OCI-LY7 (cell line): ENCODE data around the gene CTBP2. TPM values are rescaled to one million over a fixed set of nuclear protein-coding genes. Genes with fewer than 3 reads are reported as not detected.

Experiments used
- BruUV-seq: library from RNA; stranded (reverse); fragments of 400-500 nt; replicated peaks from 2 replicates; lab custom pipeline; 2021; lab: Mats Ljungman, UMichigan
- CTCF ChIA-PET: fragments of 300-600 bp; sonication (Branson Sonifier 250); formaldehyde crosslinking; loops from one replicate; lab custom pipeline; 2022; ENCODE audit warnings: antibody characterized with exemption; ENCODE audit not compliant: unreplicated experiment; lab: Charles Lee
- POLR2A ChIA-PET: fragments of 300-600 bp; sonication (Branson Sonifier 250); formaldehyde crosslinking; loops from one replicate; lab custom pipeline; 2022; ENCODE audit warnings: antibody characterized with exemption; lab: Charles Lee
- DNase-seq: peaks from one replicate; pipeline ENCODE4 v3.0.0-alpha.2; 2015; ENCODE audit warnings: low spot score
- H2AFZ ChIP-seq: fragments of 200-600 bp; sonication (generic), shearing (Covaris generic); 2 replicates; pipeline ENCODE4 v1.6.1; 2014; ENCODE audit warnings: mild to moderate bottlenecking, antibody characterized with exemption, low read length, moderate library complexity
- H3K27ac ChIP-seq: fragments of 200-600 bp; sonication (generic); 2 replicates; pipeline ENCODE4 v1.5.1; 2014; ENCODE audit warnings: mixed run types, low read depth, mild to moderate bottlenecking, moderate library complexity, low read length, inconsistent platforms; ENCODE audit not compliant: poor library complexity, severe bottlenecking
- H3K36me3 ChIP-seq: fragments of 200-600 bp; sonication (generic); 2 replicates; pipeline ENCODE4 v1.6.1; 2014; ENCODE audit warnings: mild to moderate bottlenecking, antibody characterized with exemption, low read length, moderate library complexity, mixed read lengths; ENCODE audit not compliant: insufficient read depth
- H3K4me1 ChIP-seq: fragments of 200-600 bp; sonication (generic); 2 replicates; pipeline ENCODE4 v1.5.1; 2014; ENCODE audit warnings: mild to moderate bottlenecking, low read length; ENCODE audit not compliant: insufficient read depth, poor library complexity, severe bottlenecking
- H3K4me2 ChIP-seq: fragments of 200-600 bp; sonication (generic); 2 replicates; pipeline ENCODE4 v1.6.1; 2014; ENCODE audit warnings: mild to moderate bottlenecking, low read length
- H3K4me3 ChIP-seq: fragments of 200-600 bp; sonication (generic); 2 replicates; pipeline ENCODE4 v1.5.1; 2014; ENCODE audit warnings: mild to moderate bottlenecking, low read depth, low read length; ENCODE audit not compliant: poor library complexity, severe bottlenecking
- H3K79me2 ChIP-seq: fragments of 200-600 bp; sonication (generic); 2 replicates; pipeline ENCODE4 v1.6.1; 2016; ENCODE audit warnings: low read depth, mild to moderate bottlenecking, low read length, moderate library complexity, mixed read lengths; ENCODE audit not compliant: insufficient read depth
- H3K9me2 ChIP-seq: fragments of 200-600 bp; sonication (generic); 2 replicates; pipeline ENCODE4 v1.6.1; 2016; ENCODE audit warnings: mild to moderate bottlenecking, low read length, mixed read lengths; ENCODE audit not compliant: insufficient read depth
- H3K9me3 ChIP-seq: fragments of 200-600 bp; sonication (generic); 2 replicates; pipeline ENCODE4 v1.6.1; 2014; ENCODE audit warnings: mild to moderate bottlenecking, mixed run types, low read length, mixed read lengths
- H4K20me1 ChIP-seq: fragments of 200-600 bp; sonication (generic); 2 replicates; pipeline ENCODE4 v1.6.1; 2014; ENCODE audit warnings: mild to moderate bottlenecking, antibody characterized with exemption, low read length, moderate library complexity, mixed read lengths; ENCODE audit not compliant: insufficient read depth
- CTCF ChIP-seq: fragments of 200-600 bp; sonication (generic); conservative IDR thresholded peaks from 2 replicates; pipeline ENCODE4 v1.5.1; 2014; ENCODE audit warnings: mild to moderate bottlenecking, antibody characterized with exemption, low read length, moderate library complexity, mixed read lengths
- EZH2phosphoT487 ChIP-seq: fragments of 200-600 bp; sonication (generic); IDR thresholded peaks from 2 replicates; pipeline ENCODE4 v1.6.1; 2018; ENCODE audit warnings: low read depth, borderline replicate concordance, mild to moderate bottlenecking, mixed run types, antibody characterized with exemption, low read length, moderate library complexity, mixed read lengths
- intact Hi-C: fragments of 100-400 bp; cut with micrococcal nuclease; formaldehyde crosslinking; loops from one replicate; pipeline ENCODE4 v1.10.0; 2022; ENCODE audit not compliant: unreplicated experiment
- total RNA-seq, 2 experiments: library from RNA; depleted of rRNA in 1 of 2; stranded (reverse); fragments of >200 nt in 1 of 2; shearing (Covaris generic) in 1 of 2; gene quantifications; 2 replicates each; pipeline ENCODE4 v1.2.3, GENCODE V29; 2014 to 2022

The CTBP2 gene
- total RNA-seq, 2 experiments from 2014 or later, result not detected

DNA sequence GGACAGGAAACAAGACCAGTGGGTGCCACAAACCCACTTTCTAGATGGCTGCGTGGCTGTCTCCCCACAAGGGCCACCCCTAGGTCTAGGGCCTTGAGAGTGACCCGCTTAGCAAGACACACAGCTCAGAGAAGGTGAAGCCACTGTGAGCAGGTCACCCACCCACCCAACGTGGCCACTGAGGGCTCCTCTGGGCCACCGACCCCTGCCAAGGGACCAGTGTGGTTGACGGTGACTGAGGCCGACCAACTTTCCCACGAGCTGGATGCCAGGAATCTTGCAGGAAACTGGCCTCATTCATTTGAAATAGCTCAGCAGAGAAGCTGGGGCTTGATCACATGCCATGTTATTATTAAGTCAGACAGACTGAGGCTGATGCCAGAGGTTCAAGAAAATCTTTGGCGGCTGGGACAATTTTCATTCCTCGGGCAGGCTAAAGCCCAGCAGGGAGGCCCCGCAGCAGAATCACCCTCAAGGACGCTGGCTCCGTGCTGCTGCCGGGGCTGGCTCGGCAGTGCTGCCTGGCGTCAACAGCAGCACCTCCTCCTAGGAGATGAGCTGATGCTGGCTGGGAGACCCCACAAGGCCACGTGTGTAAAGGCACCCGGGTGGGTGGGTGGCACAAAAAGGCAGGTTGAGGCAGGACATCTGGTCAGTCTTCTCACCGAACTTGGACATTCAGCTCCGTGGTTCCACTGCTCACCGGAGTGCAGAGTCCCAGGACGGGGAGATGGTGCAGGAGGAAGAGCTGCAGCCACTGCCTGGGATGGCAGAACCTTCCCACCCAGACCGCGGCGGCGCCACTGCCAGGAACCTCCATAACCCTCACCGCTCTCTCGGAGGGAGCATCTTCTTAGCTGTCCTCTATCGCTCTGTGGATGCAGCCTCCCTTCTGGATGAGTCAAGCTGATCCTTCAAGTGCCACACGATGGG lies 160.7 kb downstream of the CTBP2 start:
- Histone ChIP-seq H3K79me2 (no peaks in the 10 kb centered on the region), H2AFZ (no peak overlapping the region), H3K9me3 (no peaks in the 10 kb centered on the region), H3K4me3 (no peak overlapping the region), H3K9me2 (no peaks in the 10 kb centered on the region), H3K27ac (no peak overlapping the region), H3K4me2 (no peak overlapping the region), H3K4me1 (no peaks in the 10 kb centered on the region), H4K20me1 (no peaks in the 10 kb centered on the region), H3K36me3 (no peaks in the 10 kb centered on the region)
- intact Hi-C loops, result no loop called here
- BruUV-seq, result no TSS peak
- TF ChIP-seq EZH2phosphoT487 (no peak), CTCF (no peak)
- DNase-seq, result no peak
- ChIA-PET CTCF (interaction anchor here (0.6 to 1.1 kb wide), 2 partner anchors 48 to 131 kb away, joined by 3 read pairs; no protein-coding TSS in a partner anchor), POLR2A (interaction anchor here (1.0 kb wide), 1 partner anchor 12 kb away, joined by 3 read pairs; no protein-coding TSS in a partner anchor)

- intact Hi-C loops, result no loop called here
- DNase-seq, result no peak
- H3K36me3 ChIP-seq, result no peaks in the 10 kb centered on the region
- CTCF ChIA-PET, result no interaction called here
- H3K9me3 ChIP-seq, result no peaks in the 10 kb centered on the region
- no peaks in the 10 kb centered on the region for H3K4me1 ChIP-seq
- H4K20me1 ChIP-seq, result no peaks in the 10 kb centered on the region
- POLR2A ChIA-PET, result interaction anchor here (0.6 to 1.0 kb wide), 2 partner anchors 11 to 45 kb away, joined by 3 read pairs; no protein-coding TSS in a partner anchor
- H3K4me2 ChIP-seq, result no peak overlapping the region
- H2AFZ ChIP-seq, result no peak overlapping the region
- no peak overlapping the region for H3K4me3 ChIP-seq
- BruUV-seq, result no TSS peak
- H3K27ac ChIP-seq, result no peak overlapping the region
- no peaks in the 10 kb centered on the region for H3K79me2 ChIP-seq
- no peaks in the 10 kb centered on the region for H3K9me2 ChIP-seq
- no peak for TF ChIP-seq CTCF
- no peak for TF ChIP-seq EZH2phosphoT487
These were observed 161.6 kb downstream of the CTBP2 start for GRCh38 chr10:124998624-124999291.
